H9 (cell line): Measurements from ENCODE around the gene USP34. TPM values are rescaled to one million over a fixed set of nuclear protein-coding genes. Genes with fewer than 3 reads are reported as not detected.

Experiments used
- DNase-seq: peaks from one replicate; pipeline ENCODE4 v3.0.0-alpha.2; 2017
- H2AFZ ChIP-seq: one replicate; pipeline ENCODE4 v1.6.1; 2013; ENCODE audit warnings: mild to moderate bottlenecking, low read length, control low read depth, moderate library complexity
- H2AK5ac ChIP-seq: 2 replicates; pipeline ENCODE4 v1.6.1; 2013; ENCODE audit warnings: low read length, control low read depth, mixed read lengths; ENCODE audit not compliant: insufficient read length
- H2BK120ac ChIP-seq: one replicate; pipeline ENCODE4 v1.6.1; 2013; ENCODE audit warnings: low read depth, mild to moderate bottlenecking, low read length, control low read depth, inconsistent platforms; ENCODE audit not compliant: poor library complexity, severe bottlenecking
- H2BK12ac ChIP-seq: 2 replicates; pipeline ENCODE4 v1.6.1; 2013; ENCODE audit warnings: low read length, control low read depth, mixed read lengths, low read depth; ENCODE audit not compliant: insufficient read length
- H2BK15ac ChIP-seq: 2 replicates; pipeline ENCODE4 v1.6.1; 2013; ENCODE audit warnings: low read depth, low read length, control low read depth
- H2BK20ac ChIP-seq: one replicate; pipeline ENCODE4 v1.6.1; 2013; ENCODE audit warnings: low read depth, mild to moderate bottlenecking, low read length, control low read depth, inconsistent platforms; ENCODE audit not compliant: poor library complexity, severe bottlenecking
- H2BK5ac ChIP-seq: 2 replicates; pipeline ENCODE4 v1.6.1; 2013; ENCODE audit warnings: low read length, control low read depth, mixed read lengths; ENCODE audit not compliant: insufficient read length
- H3K14ac ChIP-seq: 2 replicates; pipeline ENCODE4 v1.6.1; 2013; ENCODE audit warnings: low read length, control low read depth; ENCODE audit not compliant: insufficient read depth
- H3K18ac ChIP-seq: 2 replicates; pipeline ENCODE4 v1.6.1; 2013; ENCODE audit warnings: low read depth, mild to moderate bottlenecking, mixed read lengths, low read length, control low read depth; ENCODE audit not compliant: insufficient read length
- H3K23ac ChIP-seq: 2 replicates; pipeline ENCODE4 v1.6.1; 2013; ENCODE audit warnings: low read length, control low read depth, mixed read lengths, low read depth; ENCODE audit not compliant: insufficient read length
- H3K23me2 ChIP-seq: 2 replicates; pipeline ENCODE4 v1.6.1; 2013; ENCODE audit warnings: low read depth, mild to moderate bottlenecking, mixed read lengths, low read length, control low read depth; ENCODE audit not compliant: insufficient read length, poor library complexity, severe bottlenecking
- H3K27ac ChIP-seq: 2 replicates; pipeline ENCODE4 v1.5.1; 2013; ENCODE audit warnings: low read length, control low read depth, mixed read lengths, low read depth; ENCODE audit not compliant: insufficient read length
- H3K27me3 ChIP-seq: 2 replicates; pipeline ENCODE4 v1.6.1; 2013; ENCODE audit warnings: low read length, control low read depth, inconsistent platforms; ENCODE audit not compliant: insufficient read depth
- H3K4ac ChIP-seq: 2 replicates; pipeline ENCODE4 v1.6.1; 2013; ENCODE audit warnings: low read depth, mild to moderate bottlenecking, control low read depth, inconsistent platforms, low read length, moderate library complexity
- H3K4me1 ChIP-seq: 2 replicates; pipeline ENCODE4 v1.6.1; 2013; ENCODE audit warnings: low read length, control low read depth, inconsistent platforms; ENCODE audit not compliant: insufficient read depth
- H3K4me2 ChIP-seq: 2 replicates; pipeline ENCODE4 v1.6.1; 2013; ENCODE audit warnings: low read length, control low read depth, mixed read lengths; ENCODE audit not compliant: insufficient read length, insufficient read depth
- H3K56ac ChIP-seq: 2 replicates; pipeline ENCODE4 v1.6.1; 2013; ENCODE audit warnings: low read depth, mild to moderate bottlenecking, mixed read lengths, low read length, control low read depth; ENCODE audit not compliant: insufficient read length
- H3K79me1 ChIP-seq: 2 replicates; pipeline ENCODE4 v1.6.1; 2013; ENCODE audit warnings: low read depth, mild to moderate bottlenecking, moderate library complexity, low read length, control low read depth, inconsistent platforms; ENCODE audit not compliant: insufficient read depth, poor library complexity, severe bottlenecking
- H3K79me2 ChIP-seq: 2 replicates; pipeline ENCODE4 v1.6.1; 2013; ENCODE audit warnings: low read length, control low read depth, inconsistent platforms; ENCODE audit not compliant: insufficient read depth
- H3K9ac ChIP-seq: 2 replicates; pipeline ENCODE4 v1.6.1; 2013; ENCODE audit warnings: low read length, control low read depth, mixed read lengths; ENCODE audit not compliant: insufficient read length; ENCODE audit errors: extremely low read depth
- H3K9me3 ChIP-seq: one replicate; pipeline ENCODE4 v1.6.1; 2013; ENCODE audit warnings: low read depth, low read length, inconsistent platforms; ENCODE audit not compliant: control insufficient read depth
- H3T11ph ChIP-seq: one replicate; pipeline ENCODE4 v1.6.1; 2013; ENCODE audit warnings: mild to moderate bottlenecking, low read length, control low read depth, inconsistent platforms
- H4K20me1 ChIP-seq: one replicate; pipeline ENCODE4 v1.6.1; 2013; ENCODE audit not compliant: control insufficient read depth, insufficient read length, insufficient read depth
- H4K5ac ChIP-seq: 2 replicates; pipeline ENCODE4 v1.6.1; 2013; ENCODE audit warnings: low read depth, mild to moderate bottlenecking, mixed read lengths, low read length, control low read depth; ENCODE audit not compliant: insufficient read length
- H4K8ac ChIP-seq: replicated peaks from 2 replicates; pipeline ENCODE4 v1.6.1; 2013; ENCODE audit warnings: low read length, control low read depth, mixed read lengths, low read depth; ENCODE audit not compliant: insufficient read length
- H4K91ac ChIP-seq: 2 replicates; pipeline ENCODE4 v1.6.1; 2013; ENCODE audit warnings: low read depth, mild to moderate bottlenecking, moderate library complexity, mixed read lengths, low read length, control low read depth; ENCODE audit not compliant: insufficient read length
- H3K27ac Mint-ChIP-seq, 3 experiments: 2 replicates in 2 of 3; 3 replicates in 1 of 3; pipeline ENCODE4 v1.8.0; 2020 to 2021; ENCODE audit warnings: mixed read lengths in 3 of 3, mild to moderate bottlenecking in 1 of 3, moderate library complexity in 1 of 3
- H3K27me3 Mint-ChIP-seq: 2 replicates; pipeline ENCODE4 v1.8.0; 2021; ENCODE audit warnings: low read depth, mild to moderate bottlenecking, moderate library complexity, mixed read lengths
- H3K36me3 Mint-ChIP-seq, 3 experiments: 2 replicates in 2 of 3; 3 replicates in 1 of 3; pipeline ENCODE4 v1.8.0; 2020 to 2021; ENCODE audit warnings: low read depth in 3 of 3, mixed read lengths in 3 of 3; ENCODE audit not compliant: insufficient read depth in 1 of 3
- H3K4me1 Mint-ChIP-seq, 2 experiments: 2 replicates each; pipeline ENCODE4 v1.8.0; 2020; ENCODE audit warnings: mixed read lengths in 2 of 2
- H3K4me3 Mint-ChIP-seq, 2 experiments: 2 replicates in 1 of 2; 3 replicates in 1 of 2; pipeline ENCODE4 v1.8.0; 2020 to 2021; ENCODE audit warnings: mild to moderate bottlenecking in 2 of 2, mixed read lengths in 2 of 2, moderate library complexity in 1 of 2
- H3K9me3 Mint-ChIP-seq, 2 experiments: 2 replicates in 1 of 2; 3 replicates in 1 of 2; pipeline ENCODE4 v1.8.0; 2020; ENCODE audit warnings: mild to moderate bottlenecking in 2 of 2, mixed read lengths in 2 of 2, moderate library complexity in 1 of 2
- WGBS: extraction: QIAGEN DNeasy Blood & Tissue Kit; methylation state at CpG from one replicate; pipeline ENCODE4 v1.1.7; 2013; ENCODE audit warnings: missing lambda C conversion rate, low lambda C conversion rate, mixed read lengths; ENCODE audit not compliant: insufficient read length; ENCODE audit errors: extremely low coverage; 5-methylcytosine and 5-hydroxymethylcytosine counted together
- total RNA-seq: library from RNA; stranded (reverse); gene quantifications from 2 replicates; pipeline ENCODE4 v1.2.1, GENCODE V29; 2021
- TF ChIP-seq, protein P1 (sequence below): fragments of 200-600 bp; sonication (generic); conservative IDR thresholded peaks from 3 replicates; pipeline ENCODE4 v1.8.0; 2021; ENCODE audit warnings: antibody characterized with exemption, mild to moderate bottlenecking

USP34 gene
- total RNA-seq, 1 experiment from 2014 or later: 93.9 TPM

DNA sequence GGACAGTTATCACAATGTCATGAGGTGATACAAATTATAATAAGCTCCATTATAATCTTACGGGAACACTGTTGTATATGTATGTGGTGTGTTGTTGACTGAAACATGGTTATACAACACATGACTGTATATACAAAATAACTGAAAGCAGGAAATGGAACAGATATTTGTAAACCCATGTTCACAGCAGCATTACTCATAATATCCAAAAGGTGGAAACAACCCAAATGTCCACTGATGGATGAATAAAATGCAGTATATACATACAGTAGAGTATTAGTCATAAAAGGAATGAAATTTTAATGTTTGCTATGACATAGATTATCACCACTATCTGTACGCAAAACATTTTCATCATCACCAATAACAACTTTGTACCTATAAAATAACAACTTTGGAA is 107.3 kb downstream of the USP34 start:
- H3K9me3 ChIP-seq: no peaks in the 10 kb centered on the region
- no peak overlapping the region for H2AK5ac ChIP-seq
- H4K8ac ChIP-seq: no peak overlapping the region
- no peak overlapping the region for H2BK5ac ChIP-seq
- no peak overlapping the region for H3K14ac ChIP-seq
- no peak overlapping the region for H3K23ac ChIP-seq
- H3K23me2 ChIP-seq: no peaks in the 10 kb centered on the region
- H3K27me3 ChIP-seq: no peaks in the 10 kb centered on the region
- no peak overlapping the region for H3K18ac ChIP-seq
- no peak overlapping the region for H2BK12ac ChIP-seq
- Mint-ChIP-seq H3K27me3 (no peaks in the 10 kb centered on the region; the same call in 1 of the 2 replicates), H3K4me1 (no peaks in the 10 kb centered on the region), H3K36me3 (peaks cover 16 to 47% (median 32%) of the 10 kb centered on the region in 3 experiments; a peak in 6 of 7 replicates), H3K27ac (no peak overlapping the region), H3K9me3 (no peaks in the 10 kb centered on the region), H3K4me3 (no peak overlapping the region)
- H4K91ac ChIP-seq: no peak overlapping the region
- no peak for DNase-seq
- H2BK15ac ChIP-seq: no peak overlapping the region
- TF ChIP-seq, protein P1, sequence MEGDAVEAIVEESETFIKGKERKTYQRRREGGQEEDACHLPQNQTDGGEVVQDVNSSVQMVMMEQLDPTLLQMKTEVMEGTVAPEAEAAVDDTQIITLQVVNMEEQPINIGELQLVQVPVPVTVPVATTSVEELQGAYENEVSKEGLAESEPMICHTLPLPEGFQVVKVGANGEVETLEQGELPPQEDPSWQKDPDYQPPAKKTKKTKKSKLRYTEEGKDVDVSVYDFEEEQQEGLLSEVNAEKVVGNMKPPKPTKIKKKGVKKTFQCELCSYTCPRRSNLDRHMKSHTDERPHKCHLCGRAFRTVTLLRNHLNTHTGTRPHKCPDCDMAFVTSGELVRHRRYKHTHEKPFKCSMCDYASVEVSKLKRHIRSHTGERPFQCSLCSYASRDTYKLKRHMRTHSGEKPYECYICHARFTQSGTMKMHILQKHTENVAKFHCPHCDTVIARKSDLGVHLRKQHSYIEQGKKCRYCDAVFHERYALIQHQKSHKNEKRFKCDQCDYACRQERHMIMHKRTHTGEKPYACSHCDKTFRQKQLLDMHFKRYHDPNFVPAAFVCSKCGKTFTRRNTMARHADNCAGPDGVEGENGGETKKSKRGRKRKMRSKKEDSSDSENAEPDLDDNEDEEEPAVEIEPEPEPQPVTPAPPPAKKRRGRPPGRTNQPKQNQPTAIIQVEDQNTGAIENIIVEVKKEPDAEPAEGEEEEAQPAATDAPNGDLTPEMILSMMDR: no peak
- H3K56ac ChIP-seq: no peak overlapping the region
- no peaks in the 10 kb centered on the region for H4K20me1 ChIP-seq
- no peak overlapping the region for H3T11ph ChIP-seq
- no peak overlapping the region for H3K27ac ChIP-seq
- H2BK120ac ChIP-seq: no peak overlapping the region
- H3K4me1 ChIP-seq: no peaks in the 10 kb centered on the region
- H3K79me2 ChIP-seq: no peaks in the 10 kb centered on the region; the same call in 1 of the 2 replicates
- H4K5ac ChIP-seq: no peak overlapping the region
- H3K4me2 ChIP-seq: no peak overlapping the region
- no peak overlapping the region for H2BK20ac ChIP-seq
- H3K9ac ChIP-seq: no peak overlapping the region
- no peak overlapping the region for H3K4ac ChIP-seq
- H2AFZ ChIP-seq: no peak overlapping the region
- H3K79me1 ChIP-seq: peaks cover 8% of the 10 kb centered on the region
- no CpG with 5 or more reads among the region's 2 CpGs for WGBS
